HEK293 (cell line): Measurements from ENCODE around the gene PCSK6.

Source experiments
- YY1 ChIP-seq: fragments of 450-650 bp; formaldehyde crosslinking; IDR thresholded peaks from 2 replicates; pipeline ENCODE4 v1.5.1; 2018; ENCODE audit warnings: missing biosample characterization, missing genetic modification characterization
- ZBTB49 ChIP-seq: fragments of 450-650 bp; formaldehyde crosslinking; IDR thresholded peaks from 2 replicates; pipeline ENCODE4 v1.5.1; 2016; ENCODE audit warnings: missing biosample characterization, missing genetic modification characterization, low read depth
- ZNF280D ChIP-seq: fragments of 450-650 bp; formaldehyde crosslinking; IDR thresholded peaks from 2 replicates; pipeline ENCODE4 v1.5.1; 2016; ENCODE audit warnings: missing biosample characterization, missing genetic modification characterization
- ZNF335 ChIP-seq: fragments of 450-650 bp; formaldehyde crosslinking; conservative IDR thresholded peaks from 2 replicates; pipeline ENCODE4 v1.5.1; 2016; ENCODE audit warnings: missing biosample characterization, missing genetic modification characterization
- ZNF561 ChIP-seq: fragments of 450-650 bp; IDR thresholded peaks from 2 replicates; pipeline ENCODE4 v1.5.1; 2018; ENCODE audit warnings: missing biosample characterization, missing genetic modification characterization, borderline replicate concordance
- ZNF692 ChIP-seq: fragments of 450-650 bp; formaldehyde crosslinking; IDR thresholded peaks from 2 replicates; pipeline ENCODE4 v1.5.1; 2016; ENCODE audit warnings: missing biosample characterization, missing genetic modification characterization
- ZNF76 ChIP-seq: fragments of 450-650 bp; formaldehyde crosslinking; IDR thresholded peaks from 2 replicates; pipeline ENCODE4; 2016; ENCODE audit warnings: low read depth, missing biosample characterization, missing genetic modification characterization, borderline replicate concordance
- ZNF791 ChIP-seq: fragments of 450-650 bp; formaldehyde crosslinking; IDR thresholded peaks from 2 replicates; pipeline ENCODE4 v1.5.1; 2016; ENCODE audit warnings: missing biosample characterization, missing genetic modification characterization
- ZNF843 ChIP-seq: fragments of 450-650 bp; formaldehyde crosslinking; IDR thresholded peaks from 2 replicates; pipeline ENCODE4 v1.5.1; 2016; ENCODE audit warnings: missing biosample characterization, missing genetic modification characterization
- TF ChIP-seq, protein P1 (sequence below): fragments of 450-650 bp; formaldehyde crosslinking; IDR thresholded peaks from 2 replicates; pipeline ENCODE4 v1.5.1; 2016; ENCODE audit warnings: missing biosample characterization, missing genetic modification characterization

DNA sequence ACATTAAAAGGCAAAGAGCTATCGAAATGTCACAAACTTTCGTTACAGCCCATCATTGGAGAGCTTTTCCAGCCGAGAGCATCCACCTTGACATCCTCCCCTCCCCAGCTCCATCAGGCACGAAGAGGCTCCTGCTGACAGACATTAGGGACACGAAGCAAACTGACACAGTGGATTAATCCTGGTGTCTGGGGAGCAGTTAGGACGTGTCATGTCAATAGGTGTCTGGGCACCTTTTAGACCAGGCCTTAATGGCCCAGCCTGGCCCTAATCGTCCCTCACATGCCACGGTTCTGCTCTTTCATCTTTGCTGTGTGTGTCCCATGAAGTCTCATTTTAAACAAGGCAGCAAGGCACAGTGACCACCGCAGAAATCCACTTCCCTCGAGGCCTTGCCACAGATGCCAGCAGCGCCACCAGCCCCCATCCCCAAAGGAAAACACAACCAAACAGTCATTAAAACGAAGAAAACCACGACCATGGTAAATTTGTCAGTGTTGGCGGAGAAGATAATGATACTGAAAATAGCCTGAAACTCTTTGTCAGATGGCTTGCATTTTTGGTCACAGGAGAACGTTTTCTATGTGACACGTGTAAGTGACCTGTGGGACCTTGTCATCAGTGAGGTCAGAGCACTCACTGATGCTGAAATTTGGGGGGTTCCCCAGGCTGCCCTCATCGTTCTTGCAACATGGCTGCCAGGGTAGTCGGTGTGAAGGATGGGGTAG is 16.3 kb upstream of the PCSK6 start:
- TF ChIP-seq ZNF335 (tag by site-specific recombination) (no peak), YY1 (tag by site-specific recombination) (no peak), ZNF692 (tag by site-specific recombination) (no peak), ZNF843 (tag by site-specific recombination) (no peak), ZNF791 (tag by site-specific recombination) (no peak), ZNF280D (tag by site-specific recombination) (no peak), ZNF76 (tag by site-specific recombination) (no peak), ZNF561 (no peak), ZBTB49 (no peak)
- TF ChIP-seq, protein P1, sequence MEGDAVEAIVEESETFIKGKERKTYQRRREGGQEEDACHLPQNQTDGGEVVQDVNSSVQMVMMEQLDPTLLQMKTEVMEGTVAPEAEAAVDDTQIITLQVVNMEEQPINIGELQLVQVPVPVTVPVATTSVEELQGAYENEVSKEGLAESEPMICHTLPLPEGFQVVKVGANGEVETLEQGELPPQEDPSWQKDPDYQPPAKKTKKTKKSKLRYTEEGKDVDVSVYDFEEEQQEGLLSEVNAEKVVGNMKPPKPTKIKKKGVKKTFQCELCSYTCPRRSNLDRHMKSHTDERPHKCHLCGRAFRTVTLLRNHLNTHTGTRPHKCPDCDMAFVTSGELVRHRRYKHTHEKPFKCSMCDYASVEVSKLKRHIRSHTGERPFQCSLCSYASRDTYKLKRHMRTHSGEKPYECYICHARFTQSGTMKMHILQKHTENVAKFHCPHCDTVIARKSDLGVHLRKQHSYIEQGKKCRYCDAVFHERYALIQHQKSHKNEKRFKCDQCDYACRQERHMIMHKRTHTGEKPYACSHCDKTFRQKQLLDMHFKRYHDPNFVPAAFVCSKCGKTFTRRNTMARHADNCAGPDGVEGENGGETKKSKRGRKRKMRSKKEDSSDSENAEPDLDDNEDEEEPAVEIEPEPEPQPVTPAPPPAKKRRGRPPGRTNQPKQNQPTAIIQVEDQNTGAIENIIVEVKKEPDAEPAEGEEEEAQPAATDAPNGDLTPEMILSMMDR (tag by site-specific recombination), result no peak
